IMR-90 (cell line): ENCODE data around the gene CFAP61. TPM values are rescaled to one million over a fixed set of nuclear protein-coding genes. Genes with fewer than 3 reads are reported as not detected.

Experiments used
- ATAC-seq: fragments of 200-7000 bp; cut with Tn5 transposase; 2 replicates; pipeline ENCODE4 v1.9.1; 2020; ENCODE audit warnings: low read depth, mild to moderate bottlenecking, moderate library complexity
- BruUV-seq: library from RNA; stranded (reverse); fragments of 400-500 nt; replicated peaks from 2 replicates; lab custom pipeline; 2021; lab: Mats Ljungman, UMichigan
- CTCF ChIA-PET: fragments of 300-600 bp; formaldehyde crosslinking; extraction: SDS; loops from one replicate; lab custom pipeline; 2021; ENCODE audit warnings: antibody characterized with exemption; lab: Yijun Ruan, JAX
- POLR2A ChIA-PET: fragments of 300-600 bp; sonication (Branson Sonifier 250); formaldehyde crosslinking; loops from one replicate; lab custom pipeline; 2022; ENCODE audit warnings: antibody characterized with exemption; ENCODE audit not compliant: unreplicated experiment; lab: Charles Lee
- DNase-seq: peaks from one replicate; pipeline ENCODE4 v3.0.0; 2013
- H2AFZ ChIP-seq: replicated peaks from 2 replicates; pipeline ENCODE3; 2013; ENCODE audit warnings: low read length, mild to moderate bottlenecking; ENCODE audit not compliant: poor library complexity
- H2AK5ac ChIP-seq: 2 replicates; pipeline ENCODE4 v1.6.1; 2013; ENCODE audit warnings: low read depth, low read length, inconsistent platforms
- H2AK9ac ChIP-seq: replicated peaks from 2 replicates; pipeline ENCODE3; 2013; ENCODE audit warnings: mild to moderate bottlenecking, low read depth, low read length, moderate library complexity; ENCODE audit not compliant: poor library complexity
- H2BK120ac ChIP-seq: 2 replicates; pipeline ENCODE4 v1.6.1; 2013; ENCODE audit warnings: low read depth, low read length, inconsistent platforms
- H2BK15ac ChIP-seq: 3 replicates; pipeline ENCODE4 v1.6.1; 2013; ENCODE audit warnings: low read depth, low read length, inconsistent platforms
- H2BK20ac ChIP-seq: 2 replicates; pipeline ENCODE4 v1.6.1; 2013; ENCODE audit warnings: low read depth, mild to moderate bottlenecking, inconsistent platforms, low read length, moderate library complexity
- H2BK5ac ChIP-seq: 2 replicates; pipeline ENCODE4 v1.6.1; 2013; ENCODE audit warnings: mild to moderate bottlenecking, low read depth, low read length, inconsistent platforms; ENCODE audit not compliant: poor library complexity, severe bottlenecking
- H3K14ac ChIP-seq: replicated peaks from 2 replicates; pipeline ENCODE4 v1.6.1; 2013; ENCODE audit warnings: low read depth, low read length, inconsistent platforms
- H3K18ac ChIP-seq: 2 replicates; pipeline ENCODE4 v1.6.1; 2013; ENCODE audit warnings: low read depth, low read length, control low read depth
- H3K23ac ChIP-seq: 2 replicates; pipeline ENCODE4 v1.6.1; 2013; ENCODE audit warnings: low read depth, low read length, inconsistent platforms
- H3K27ac ChIP-seq: 2 replicates; pipeline ENCODE4 v1.5.1; 2013; ENCODE audit warnings: mild to moderate bottlenecking, control low read depth, low read length; ENCODE audit not compliant: insufficient read depth
- H3K27me3 ChIP-seq: 2 replicates; pipeline ENCODE4 v1.6.1; 2013; ENCODE audit warnings: low read length; ENCODE audit not compliant: control insufficient read depth, insufficient read depth
- H3K36me3 ChIP-seq: 2 replicates; pipeline ENCODE4 v1.6.1; 2013; ENCODE audit warnings: low read length, mixed read lengths; ENCODE audit not compliant: control insufficient read depth, insufficient read depth
- H3K4ac ChIP-seq: 2 replicates; pipeline ENCODE4 v1.6.1; 2013; ENCODE audit warnings: low read depth, low read length, inconsistent platforms
- H3K4me1 ChIP-seq: 2 replicates; pipeline ENCODE4 v1.6.1; 2013; ENCODE audit warnings: low read length, mixed read lengths; ENCODE audit not compliant: control insufficient read depth, insufficient read depth
- H3K4me2 ChIP-seq: 2 replicates; pipeline ENCODE4 v1.6.1; 2013; ENCODE audit warnings: low read depth, mild to moderate bottlenecking, control low read depth, low read length, moderate library complexity
- H3K4me3 ChIP-seq: 2 replicates; pipeline ENCODE4 v1.5.1; 2013; ENCODE audit warnings: low read depth, mild to moderate bottlenecking, control low read depth, low read length, moderate library complexity; ENCODE audit not compliant: insufficient read depth
- H3K56ac ChIP-seq: 2 replicates; pipeline ENCODE4 v1.6.1; 2013; ENCODE audit warnings: low read length, inconsistent platforms; ENCODE audit not compliant: insufficient read depth; ENCODE audit errors: extremely low read depth
- H3K79me1 ChIP-seq, 2 experiments: 2 replicates each; pipeline ENCODE4 v1.6.1; 2013; ENCODE audit warnings: low read length in 2 of 2, inconsistent platforms in 1 of 2, low read depth in 1 of 2
- H3K9ac ChIP-seq: 2 replicates; pipeline ENCODE4 v1.6.1; 2013; ENCODE audit warnings: low read depth, low read length, control low read depth
- H3K9me1 ChIP-seq: 2 replicates; pipeline ENCODE4 v1.6.1; 2013; ENCODE audit warnings: low read length, inconsistent platforms; ENCODE audit not compliant: insufficient read depth
- H3K9me3 ChIP-seq: 2 replicates; pipeline ENCODE4 v1.6.1; 2013; ENCODE audit warnings: low read length; ENCODE audit not compliant: control insufficient read depth, insufficient read depth
- H4K20me1 ChIP-seq: 2 replicates; pipeline ENCODE4 v1.6.1; 2013; ENCODE audit warnings: low read length, inconsistent platforms; ENCODE audit not compliant: insufficient read depth
- H4K5ac ChIP-seq: 2 replicates; pipeline ENCODE4 v1.6.1; 2013; ENCODE audit warnings: mild to moderate bottlenecking, low read depth, low read length, control low read depth
- H4K8ac ChIP-seq, 2 experiments: 2 replicates each; pipeline ENCODE4 v1.6.1; 2013; ENCODE audit warnings: low read depth in 2 of 2, low read length in 2 of 2, control low read depth in 1 of 2, inconsistent platforms in 1 of 2
- H4K91ac ChIP-seq: 2 replicates; pipeline ENCODE4 v1.6.1; 2013; ENCODE audit warnings: low read depth, low read length, inconsistent platforms; ENCODE audit not compliant: insufficient read depth
- CHD1 ChIP-seq: IDR thresholded peaks from 2 replicates; pipeline ENCODE4 v1.6.1; 2012; ENCODE audit warnings: low read depth, low read length, improper control_type of control experiment
- MAZ ChIP-seq: IDR thresholded peaks from 2 replicates; pipeline ENCODE4 v1.6.1; 2012; ENCODE audit warnings: low read depth, mild to moderate bottlenecking, low read length, improper control_type of control experiment, moderate library complexity, borderline replicate concordance
- RAD21 ChIP-seq: IDR thresholded peaks from 2 replicates; pipeline ENCODE4 v1.6.1; 2012; ENCODE audit warnings: low read length, improper control_type of control experiment
- WGBS, 2 experiments: methylation state at CpG; one replicate each; pipeline versions ENCODE4 v1.1.5 to v1.1.7; 2013; ENCODE audit warnings: missing lambda C conversion rate in 2 of 2; ENCODE audit not compliant: insufficient read length in 1 of 2; ENCODE audit errors: extremely low coverage in 2 of 2; 5-methylcytosine and 5-hydroxymethylcytosine counted together
- dilution Hi-C: fragments of 300-500 bp; cut with HindIII; formaldehyde crosslinking; loops from one replicate; pipeline ENCODE4 v1.14.3; 2018; ENCODE audit warnings: low sequenced_read_pairs; ENCODE audit not compliant: unreplicated experiment
- in situ Hi-C: fragments of 300-500 bp; cut with MboI; formaldehyde crosslinking; loops from 3 replicates; pipeline ENCODE4 v1.14.3; 2019; ENCODE audit warnings: low sequenced_read_pairs, inconsistent platforms, mixed read lengths
- intact Hi-C: fragments of 100-400 bp; cut with micrococcal nuclease; formaldehyde crosslinking; loops from 2 replicates; pipeline ENCODE4 v1.10.0; 2022
- polyA plus RNA-seq, 3 experiments: library from polyadenylated mRNA; depleted of rRNA; stranded (reverse); fragments of >200 nt; gene quantifications; 2 replicates each; pipeline ENCODE4 v1.2.3, GENCODE V29; 2012; ENCODE audit warnings: low replicate concordance in 1 of 3
- total RNA-seq: library from RNA; depleted of rRNA; stranded (reverse); fragments of >200 nt; gene quantifications from 2 replicates; pipeline ENCODE4 v1.2.3, GENCODE V29; 2012
- TF ChIP-seq, protein P1 (sequence below): conservative IDR thresholded peaks from 2 replicates; pipeline ENCODE4 v1.5.1; 2012; ENCODE audit warnings: mild to moderate bottlenecking, low read depth, low read length, improper control_type of control experiment
- TF ChIP-seq, protein P2 (sequence below): fragments of 150-350 bp; IDR thresholded peaks from 2 replicates; pipeline ENCODE4 v1.6.1; 2017; ENCODE audit warnings: mild to moderate bottlenecking, antibody characterized with exemption, low read length, low read depth

CFAP61 gene
- total and polyA plus RNA-seq, 2 of the 4 experiments (the other 2 are of a cell fraction) = 0.07 TPM; not detected in 1

DNA sequence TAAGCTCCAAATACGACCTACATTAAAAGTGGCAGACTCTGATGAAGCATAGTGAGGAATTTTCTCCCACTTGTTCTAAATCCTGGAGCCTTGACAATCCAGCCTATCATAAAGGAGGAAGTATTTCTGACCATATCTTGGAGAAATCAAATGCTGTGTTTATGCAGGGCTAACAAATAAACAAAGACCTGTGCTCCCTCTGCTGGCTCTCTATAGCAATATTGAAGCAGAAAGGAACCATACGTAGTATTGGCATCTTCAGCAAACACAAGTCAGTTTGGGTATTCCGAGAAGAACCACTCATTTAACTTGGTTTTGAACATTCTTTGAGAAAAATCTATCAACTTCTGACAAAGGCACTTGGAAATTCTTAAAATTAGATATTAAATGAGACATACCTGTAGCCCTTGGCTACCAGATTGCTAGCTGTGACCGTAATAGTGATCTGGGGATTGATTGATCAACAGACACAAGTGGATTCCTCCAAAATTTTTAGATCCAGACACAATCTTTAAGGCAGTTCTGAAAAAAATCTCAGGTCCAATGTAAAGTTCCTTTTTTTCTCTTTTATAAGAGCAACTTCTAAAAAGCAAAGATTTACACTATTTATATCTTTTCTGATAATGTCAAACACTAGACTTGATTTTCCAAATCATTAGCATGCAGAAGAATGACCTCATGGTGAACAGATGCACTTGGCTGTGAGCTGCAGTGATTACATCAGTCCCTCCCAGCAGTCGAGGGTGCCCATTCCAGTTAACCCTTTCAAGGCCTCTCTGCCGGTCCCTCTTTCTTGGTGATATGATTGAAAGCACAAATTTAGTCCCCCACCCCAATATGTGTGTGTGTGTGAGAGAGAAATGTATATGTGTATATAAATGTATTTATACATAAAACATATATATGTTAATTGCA, 355.8 kb downstream of the CFAP61 start:
- H3K23ac ChIP-seq = no peak overlapping the region
- H3K56ac ChIP-seq = no peak overlapping the region
- H3K4me2 ChIP-seq = no peak overlapping the region
- H2BK20ac ChIP-seq = no peak overlapping the region
- H4K8ac ChIP-seq = no peak overlapping the region
- TF ChIP-seq, protein P1, sequence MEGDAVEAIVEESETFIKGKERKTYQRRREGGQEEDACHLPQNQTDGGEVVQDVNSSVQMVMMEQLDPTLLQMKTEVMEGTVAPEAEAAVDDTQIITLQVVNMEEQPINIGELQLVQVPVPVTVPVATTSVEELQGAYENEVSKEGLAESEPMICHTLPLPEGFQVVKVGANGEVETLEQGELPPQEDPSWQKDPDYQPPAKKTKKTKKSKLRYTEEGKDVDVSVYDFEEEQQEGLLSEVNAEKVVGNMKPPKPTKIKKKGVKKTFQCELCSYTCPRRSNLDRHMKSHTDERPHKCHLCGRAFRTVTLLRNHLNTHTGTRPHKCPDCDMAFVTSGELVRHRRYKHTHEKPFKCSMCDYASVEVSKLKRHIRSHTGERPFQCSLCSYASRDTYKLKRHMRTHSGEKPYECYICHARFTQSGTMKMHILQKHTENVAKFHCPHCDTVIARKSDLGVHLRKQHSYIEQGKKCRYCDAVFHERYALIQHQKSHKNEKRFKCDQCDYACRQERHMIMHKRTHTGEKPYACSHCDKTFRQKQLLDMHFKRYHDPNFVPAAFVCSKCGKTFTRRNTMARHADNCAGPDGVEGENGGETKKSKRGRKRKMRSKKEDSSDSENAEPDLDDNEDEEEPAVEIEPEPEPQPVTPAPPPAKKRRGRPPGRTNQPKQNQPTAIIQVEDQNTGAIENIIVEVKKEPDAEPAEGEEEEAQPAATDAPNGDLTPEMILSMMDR = peak; percentile 28
- TF ChIP-seq RAD21 (peak; percentile 27; the same call in 1 of the 2 replicates), CHD1 (no peak), MAZ (no peak)
- TF ChIP-seq, protein P2, sequence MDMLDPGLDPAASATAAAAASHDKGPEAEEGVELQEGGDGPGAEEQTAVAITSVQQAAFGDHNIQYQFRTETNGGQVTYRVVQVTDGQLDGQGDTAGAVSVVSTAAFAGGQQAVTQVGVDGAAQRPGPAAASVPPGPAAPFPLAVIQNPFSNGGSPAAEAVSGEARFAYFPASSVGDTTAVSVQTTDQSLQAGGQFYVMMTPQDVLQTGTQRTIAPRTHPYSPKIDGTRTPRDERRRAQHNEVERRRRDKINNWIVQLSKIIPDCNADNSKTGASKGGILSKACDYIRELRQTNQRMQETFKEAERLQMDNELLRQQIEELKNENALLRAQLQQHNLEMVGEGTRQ = no peak
- peak; percentile 35 for DNase-seq
- H3K14ac ChIP-seq = no peak overlapping the region
- no peak overlapping the region for H2BK120ac ChIP-seq
- dilution Hi-C loops = no loop called here
- CTCF ChIA-PET = interaction anchor here (0.7 to 1.2 kb wide), 5 partner anchors 11 to 49 kb away, joined by 3 to 5 read pairs (median 4); no protein-coding TSS in a partner anchor
- H3K9me3 ChIP-seq = no peaks in the 10 kb centered on the region
- in situ Hi-C loops = no loop called here
- POLR2A ChIA-PET = no interaction called here
- no peaks in the 10 kb centered on the region for H4K20me1 ChIP-seq
- H2AFZ ChIP-seq = no peak overlapping the region
- H2AK5ac ChIP-seq = no peak overlapping the region
- H3K9ac ChIP-seq = no peak overlapping the region
- WGBS, 2 experiments = no CpG with 5 or more reads among the region's 6 CpGs
- intact Hi-C loops = no loop called here
- no peaks in the 10 kb centered on the region for H3K4me1 ChIP-seq
- H2AK9ac ChIP-seq = no peak overlapping the region
- no peak overlapping the region for H3K4me3 ChIP-seq
- no peak overlapping the region for H3K27ac ChIP-seq
- peak; percentile 72 for ATAC-seq
- H4K5ac ChIP-seq = no peak overlapping the region
- H3K79me1 ChIP-seq = no peaks in the 10 kb centered on the region
- H3K18ac ChIP-seq = no peak overlapping the region
- H2BK15ac ChIP-seq = no peak overlapping the region
- H3K36me3 ChIP-seq = no peaks in the 10 kb centered on the region
- no peak overlapping the region for H4K91ac ChIP-seq
- H2BK5ac ChIP-seq = no peak overlapping the region
- H3K4ac ChIP-seq = no peak overlapping the region
- H3K27me3 ChIP-seq = no peaks in the 10 kb centered on the region; the same call in 1 of the 2 replicates
- BruUV-seq = no TSS peak
- H3K9me1 ChIP-seq = no peaks in the 10 kb centered on the region; the same call in 1 of the 2 replicates
